A673 (cell line): Measurements from ENCODE around the gene OXGR1. TPM values are rescaled to one million over a fixed set of nuclear protein-coding genes. Genes with fewer than 3 reads are reported as not detected.

Experiments used
- BruUV-seq: library from RNA; stranded (reverse); fragments of 400-500 nt; replicated peaks from 2 replicates; lab custom pipeline; 2021; lab: Mats Ljungman, UMichigan
- CTCF ChIA-PET: fragments of 300-600 bp; sonication (Branson Sonifier 250); formaldehyde crosslinking; loops from one replicate; lab custom pipeline; 2022; ENCODE audit warnings: antibody characterized with exemption; lab: Charles Lee
- POLR2A ChIA-PET: fragments of 300-600 bp; sonication (Branson Sonifier 250); formaldehyde crosslinking; loops from one replicate; lab custom pipeline; 2022; ENCODE audit warnings: antibody characterized with exemption; ENCODE audit not compliant: low non-redundant PET; lab: Charles Lee
- DNase-seq: peaks from one replicate; pipeline ENCODE4 v3.0.0-alpha.2; 2015; ENCODE audit warnings: low spot score
- H3K27ac ChIP-seq: fragments of 200-600 bp; sonication (generic); 2 replicates; pipeline ENCODE4 v1.5.1; 2016; ENCODE audit warnings: mixed run types, low read depth, mild to moderate bottlenecking, mixed read lengths, antibody characterized with exemption, low read length; ENCODE audit not compliant: poor library complexity, severe bottlenecking
- H3K27me3 ChIP-seq: fragments of 200-600 bp; sonication (generic); replicated peaks from 2 replicates; pipeline ENCODE4 v1.6.1; 2017; ENCODE audit warnings: mixed run types, low read depth, mild to moderate bottlenecking, mixed read lengths, antibody characterized with exemption, low read length; ENCODE audit not compliant: insufficient read depth, poor library complexity
- H3K36me3 ChIP-seq: fragments of 200-600 bp; sonication (generic); 2 replicates; pipeline ENCODE4 v1.6.1; 2016; ENCODE audit warnings: mixed run types, mild to moderate bottlenecking, mixed read lengths, antibody characterized with exemption, low read length; ENCODE audit not compliant: insufficient read depth, poor library complexity, severe bottlenecking
- H3K4me1 ChIP-seq: fragments of 200-600 bp; sonication (generic); 2 replicates; pipeline ENCODE4 v1.6.1; 2017; ENCODE audit warnings: mixed run types, mild to moderate bottlenecking, mixed read lengths, antibody characterized with exemption, low read length; ENCODE audit not compliant: insufficient read depth, poor library complexity, severe bottlenecking
- H3K4me3 ChIP-seq: fragments of 200-600 bp; sonication (generic); 2 replicates; pipeline ENCODE4 v1.5.1; 2016; ENCODE audit warnings: low read depth, mixed run types, mild to moderate bottlenecking, mixed read lengths, low read length; ENCODE audit not compliant: poor library complexity, severe bottlenecking
- H3K9me3 ChIP-seq: fragments of 200-600 bp; sonication (generic); 2 replicates; pipeline ENCODE4 v1.6.1; 2016; ENCODE audit warnings: mixed run types, low read depth, mild to moderate bottlenecking, mixed read lengths, antibody characterized with exemption, low read length; ENCODE audit not compliant: poor library complexity, severe bottlenecking
- EZH2 ChIP-seq: fragments of 200-600 bp; sonication (generic); IDR thresholded peaks from 2 replicates; pipeline ENCODE4 v1.6.1; 2017; ENCODE audit warnings: borderline replicate concordance, low read depth, mild to moderate bottlenecking, mixed read lengths, antibody characterized with exemption, low read length; ENCODE audit not compliant: poor library complexity, severe bottlenecking
- intact Hi-C: fragments of 100-400 bp; cut with micrococcal nuclease; formaldehyde crosslinking; loops from one replicate; pipeline ENCODE4 v1.10.0; 2022; ENCODE audit not compliant: unreplicated experiment
- total RNA-seq: library from RNA; stranded (reverse); gene quantifications from 2 replicates; pipeline ENCODE4 v1.2.3, GENCODE V29; 2021
- TF ChIP-seq, protein P1 (sequence below): fragments of 300-800, 200-600 bp; sonication (generic); conservative IDR thresholded peaks from 2 replicates; pipeline ENCODE4 v1.5.1; 2017; ENCODE audit warnings: low read depth, mild to moderate bottlenecking, antibody characterized with exemption, low read length, moderate library complexity, mixed read lengths

Gene OXGR1
- total RNA-seq, 1 experiment from 2014 or later = not detected

DNA sequence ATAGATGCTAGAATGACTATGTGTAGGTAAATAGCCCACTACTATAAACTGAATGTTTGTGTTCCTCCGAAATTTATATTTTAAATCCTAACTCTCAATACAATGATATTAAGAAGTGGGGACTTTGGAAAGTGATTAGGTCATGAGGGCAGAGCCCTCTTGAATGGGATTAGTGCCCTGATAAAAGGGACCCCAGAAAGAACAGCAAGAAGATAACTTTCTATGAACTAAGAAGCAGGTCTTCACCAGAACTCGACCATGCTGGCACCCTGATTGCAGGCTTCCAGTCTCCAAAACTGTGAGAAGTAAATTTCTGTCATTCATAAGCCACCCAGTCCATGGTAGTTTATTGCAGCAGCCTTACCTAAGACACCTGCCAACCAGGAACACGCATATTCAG is 33.9 kb downstream of the OXGR1 start:
- POLR2A ChIA-PET = no interaction called here

DNA sequence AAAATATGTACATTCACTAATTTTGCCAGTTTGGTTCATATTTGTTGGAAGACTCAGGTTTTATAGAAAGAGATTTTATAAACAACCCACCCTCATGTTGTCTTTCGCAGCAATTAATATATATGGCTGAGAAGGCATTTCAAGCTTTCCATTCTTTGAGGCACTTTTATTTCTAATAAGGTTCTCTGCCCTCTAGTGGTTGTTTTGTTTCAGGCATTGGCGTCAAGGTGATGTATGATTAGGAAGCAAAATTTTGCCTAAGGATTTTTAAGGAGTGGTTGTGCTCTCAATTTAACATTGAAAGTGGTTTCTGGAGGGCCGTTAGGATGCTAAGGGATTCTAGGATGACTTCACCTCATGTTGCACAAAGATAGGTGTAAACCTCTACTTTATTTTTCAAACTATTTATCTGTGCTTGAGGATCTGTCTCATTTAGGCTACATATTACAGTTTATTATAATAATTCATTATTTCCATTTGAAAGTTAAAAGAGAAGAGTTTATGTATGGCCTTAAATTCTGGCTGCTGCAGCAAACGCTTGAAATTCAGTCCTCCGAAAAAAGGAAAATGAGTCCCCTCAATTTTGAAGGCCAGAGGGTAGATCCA is 35.9 kb downstream of the OXGR1 start:
- Histone ChIP-seq H3K4me1 (no peaks in the 10 kb centered on the region), H3K27me3 (peaks cover 5% of the 10 kb centered on the region), H3K9me3 (no peaks in the 10 kb centered on the region), H3K36me3 (no peaks in the 10 kb centered on the region), H3K27ac (no peak overlapping the region), H3K4me3 (no peak overlapping the region)
- peak; percentile 59 for DNase-seq
- intact Hi-C loops = loop anchor here (2.0 kb wide), 1 partner anchor 938 kb away; no protein-coding TSS in a partner anchor
- ChIA-PET POLR2A (no interaction called here), CTCF (no interaction called here)
- TF ChIP-seq, protein P1, sequence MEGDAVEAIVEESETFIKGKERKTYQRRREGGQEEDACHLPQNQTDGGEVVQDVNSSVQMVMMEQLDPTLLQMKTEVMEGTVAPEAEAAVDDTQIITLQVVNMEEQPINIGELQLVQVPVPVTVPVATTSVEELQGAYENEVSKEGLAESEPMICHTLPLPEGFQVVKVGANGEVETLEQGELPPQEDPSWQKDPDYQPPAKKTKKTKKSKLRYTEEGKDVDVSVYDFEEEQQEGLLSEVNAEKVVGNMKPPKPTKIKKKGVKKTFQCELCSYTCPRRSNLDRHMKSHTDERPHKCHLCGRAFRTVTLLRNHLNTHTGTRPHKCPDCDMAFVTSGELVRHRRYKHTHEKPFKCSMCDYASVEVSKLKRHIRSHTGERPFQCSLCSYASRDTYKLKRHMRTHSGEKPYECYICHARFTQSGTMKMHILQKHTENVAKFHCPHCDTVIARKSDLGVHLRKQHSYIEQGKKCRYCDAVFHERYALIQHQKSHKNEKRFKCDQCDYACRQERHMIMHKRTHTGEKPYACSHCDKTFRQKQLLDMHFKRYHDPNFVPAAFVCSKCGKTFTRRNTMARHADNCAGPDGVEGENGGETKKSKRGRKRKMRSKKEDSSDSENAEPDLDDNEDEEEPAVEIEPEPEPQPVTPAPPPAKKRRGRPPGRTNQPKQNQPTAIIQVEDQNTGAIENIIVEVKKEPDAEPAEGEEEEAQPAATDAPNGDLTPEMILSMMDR = peak; percentile 77
- no peak for TF ChIP-seq EZH2
- BruUV-seq = no TSS peak

More for the DNA sequence above, 33.9 kb downstream of the OXGR1 start:
- BruUV-seq = no TSS peak
- H3K4me3 ChIP-seq = no peak overlapping the region
- H3K27ac ChIP-seq = no peak overlapping the region
- CTCF ChIA-PET = no interaction called here
- intact Hi-C loops = no loop called here
- peaks cover 5% of the 10 kb centered on the region for H3K27me3 ChIP-seq
- DNase-seq = no peak
- H3K9me3 ChIP-seq = no peaks in the 10 kb centered on the region
- no peak for TF ChIP-seq EZH2
- TF ChIP-seq, protein P1 = no peak
- H3K36me3 ChIP-seq = no peaks in the 10 kb centered on the region
- no peaks in the 10 kb centered on the region for H3K4me1 ChIP-seq

DNA sequence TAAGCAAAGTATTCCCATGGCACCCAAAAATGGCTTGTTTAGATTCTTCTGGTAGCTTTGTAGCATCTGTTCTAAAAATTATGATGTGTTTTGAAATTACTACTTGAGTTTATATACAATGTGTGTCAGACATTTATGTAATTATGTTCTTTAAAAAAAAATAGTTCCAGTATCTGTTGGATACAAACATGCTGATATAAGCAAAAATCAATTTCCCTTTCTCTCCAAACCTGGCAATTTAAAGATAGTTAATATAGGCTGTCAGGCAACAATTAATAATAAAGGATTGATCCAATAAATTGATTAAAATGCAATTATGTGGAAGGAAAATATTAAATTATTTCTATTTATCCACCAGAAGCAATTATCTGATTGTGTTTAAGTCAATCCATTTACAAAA is 41.7 kb downstream of the OXGR1 start:
- no peaks in the 10 kb centered on the region for H3K4me1 ChIP-seq
- intact Hi-C loops = no loop called here
- H3K27me3 ChIP-seq = peaks cover 3% of the 10 kb centered on the region
- ChIA-PET CTCF (no interaction called here), POLR2A (no interaction called here)
- DNase-seq = no peak
- H3K9me3 ChIP-seq = no peaks in the 10 kb centered on the region
- H3K27ac ChIP-seq = no peak overlapping the region
- H3K36me3 ChIP-seq = no peaks in the 10 kb centered on the region
- TF ChIP-seq, protein P1 = no peak
- TF ChIP-seq EZH2 = no peak
- no peak overlapping the region for H3K4me3 ChIP-seq
- BruUV-seq = no TSS peak
